Fibroblast of lung (primary cell): ENCODE measurements around the gene COX7B2.

Source experiments
- EZH2 ChIP-seq: IDR thresholded peaks from 2 replicates; pipeline ENCODE4 v1.5.1; 2012; ENCODE audit warnings: low read length, control low read depth, mild to moderate bottlenecking; ENCODE audit errors: missing control alignments
- TF ChIP-seq, protein P1 (sequence below), 2 donors: IDR thresholded peaks in 1 of 2; conservative IDR thresholded peaks in 1 of 2; 1 replicate in 1 of 2; 2 replicates in 1 of 2; pipeline ENCODE4 v1.5.1; 2011 to 2012; ENCODE audit warnings: low read length in 2 of 2, control low read depth in 1 of 2, inconsistent platforms in 1 of 2, low read depth in 1 of 2, mild to moderate bottlenecking in 1 of 2

DNA sequence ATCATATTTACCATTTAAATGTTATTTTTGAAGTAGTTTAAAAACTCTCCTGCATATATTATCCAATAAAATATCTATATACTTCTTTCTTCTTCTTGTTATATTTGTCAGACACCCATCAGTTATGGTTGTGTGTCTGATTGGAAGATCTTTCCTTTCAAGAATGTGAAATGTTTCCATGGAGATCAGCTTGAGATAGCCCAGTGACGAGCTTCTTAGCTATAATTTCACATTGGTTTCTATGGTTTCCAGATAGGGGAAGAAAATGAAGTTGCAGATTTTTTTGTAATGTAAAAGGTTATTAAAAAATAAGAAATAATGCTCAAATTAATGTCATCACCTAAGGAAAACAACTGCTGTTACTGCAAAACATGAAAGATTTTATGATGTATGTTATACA, 189.0 kb downstream of the COX7B2 start:
- TF ChIP-seq, protein P1, sequence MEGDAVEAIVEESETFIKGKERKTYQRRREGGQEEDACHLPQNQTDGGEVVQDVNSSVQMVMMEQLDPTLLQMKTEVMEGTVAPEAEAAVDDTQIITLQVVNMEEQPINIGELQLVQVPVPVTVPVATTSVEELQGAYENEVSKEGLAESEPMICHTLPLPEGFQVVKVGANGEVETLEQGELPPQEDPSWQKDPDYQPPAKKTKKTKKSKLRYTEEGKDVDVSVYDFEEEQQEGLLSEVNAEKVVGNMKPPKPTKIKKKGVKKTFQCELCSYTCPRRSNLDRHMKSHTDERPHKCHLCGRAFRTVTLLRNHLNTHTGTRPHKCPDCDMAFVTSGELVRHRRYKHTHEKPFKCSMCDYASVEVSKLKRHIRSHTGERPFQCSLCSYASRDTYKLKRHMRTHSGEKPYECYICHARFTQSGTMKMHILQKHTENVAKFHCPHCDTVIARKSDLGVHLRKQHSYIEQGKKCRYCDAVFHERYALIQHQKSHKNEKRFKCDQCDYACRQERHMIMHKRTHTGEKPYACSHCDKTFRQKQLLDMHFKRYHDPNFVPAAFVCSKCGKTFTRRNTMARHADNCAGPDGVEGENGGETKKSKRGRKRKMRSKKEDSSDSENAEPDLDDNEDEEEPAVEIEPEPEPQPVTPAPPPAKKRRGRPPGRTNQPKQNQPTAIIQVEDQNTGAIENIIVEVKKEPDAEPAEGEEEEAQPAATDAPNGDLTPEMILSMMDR (conservative IDR thresholded peaks at IDR 0.05 in 1 of 2, IDR thresholded peaks at IDR 0.05 in 1 of 2; ENCODE audit: low read depth in 1 of 2, low read length in 2 of 2): no peak
- no peak for TF ChIP-seq EZH2
